HG02981 (cell line): ENCODE results near the gene TLNRD1.

Experiments used
- ATAC-seq: cut with Tn5 transposase; IDR thresholded peaks from one replicate; pipeline ENCODE4 v1.9.1; 2021; ENCODE audit warnings: mild to moderate bottlenecking, moderate library complexity; ENCODE audit not compliant: unreplicated experiment

TLNRD1 gene

DNA sequence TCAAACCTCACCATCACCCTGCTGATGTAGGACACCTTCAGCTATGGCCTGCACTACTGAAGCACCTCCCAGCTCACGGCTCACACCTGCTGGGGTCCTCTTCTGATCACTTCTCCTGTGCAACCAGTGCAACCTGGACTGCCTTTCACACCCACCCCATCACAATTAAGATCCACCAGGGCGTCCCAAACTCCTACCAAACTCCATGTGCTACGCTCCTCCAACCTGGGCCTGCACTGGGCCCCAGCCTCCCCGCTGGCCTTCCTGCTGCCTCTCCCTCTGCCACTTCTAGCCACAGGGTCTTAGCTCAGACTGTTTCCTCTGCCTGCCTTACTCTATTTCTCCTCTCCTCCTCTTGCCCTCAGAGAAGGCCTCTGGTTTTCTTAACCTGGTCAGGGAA is 23.9 kb upstream of the TLNRD1 start:
- no peak for ATAC-seq

DNA sequence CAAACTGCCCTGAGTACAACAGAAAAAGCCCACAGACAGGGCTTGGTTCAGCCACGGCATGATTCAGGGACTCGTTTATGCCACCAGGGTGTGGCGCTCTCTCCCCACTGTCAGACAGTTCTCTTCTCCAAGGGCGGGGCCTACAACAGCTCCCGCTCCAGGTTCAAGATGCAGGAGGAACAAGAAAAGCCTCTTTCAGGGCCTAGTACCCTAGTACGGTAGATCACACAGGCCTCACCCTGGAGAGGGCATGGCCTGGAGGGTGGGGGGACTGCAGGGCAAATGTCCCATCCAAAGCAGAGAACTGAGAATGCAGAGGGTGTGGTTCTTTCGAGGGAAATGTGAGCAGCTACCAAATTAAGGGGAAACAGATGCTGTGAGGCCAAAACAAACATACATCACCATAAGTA is 23.1 kb upstream of the TLNRD1 start:
- no peak for ATAC-seq

GRCh38 chr15:80978685-80979329 is 21.9 kb upstream of the TLNRD1 start:
- no peak for ATAC-seq

- ATAC-seq = no peak
Measured at GRCh38 chr15:80979538-80980200, 21.1 kb upstream of the TLNRD1 start.

GRCh38 chr15:80982205-80982604 is 18.5 kb upstream of the TLNRD1 start:
- no peak for ATAC-seq

- ATAC-seq = no peak
Measured at GRCh38 chr15:80982839-80983238, 17.9 kb upstream of the TLNRD1 start.

- ATAC-seq = no peak
Measured at GRCh38 chr15:80984856-80985255, 15.9 kb upstream of the TLNRD1 start.

DNA sequence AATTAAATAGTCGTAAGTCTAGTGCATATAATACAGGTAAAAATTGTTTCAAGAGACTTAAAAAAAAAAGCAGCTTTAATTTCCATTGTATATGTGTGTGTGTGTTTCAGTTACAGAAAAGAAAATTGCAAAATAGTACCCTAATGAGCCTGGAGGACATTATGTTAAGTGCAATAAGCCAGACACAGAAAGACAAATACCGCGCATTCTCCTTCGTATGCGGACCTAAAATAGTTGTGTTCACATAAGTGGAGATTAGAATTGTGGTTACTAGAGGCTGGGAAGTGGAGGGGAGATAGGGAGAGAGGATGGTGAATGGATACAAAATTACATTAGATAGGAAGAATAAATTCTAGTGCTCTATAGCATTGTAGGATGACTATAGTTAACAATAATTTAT is 14.7 kb upstream of the TLNRD1 start:
- ATAC-seq = no peak

DNA sequence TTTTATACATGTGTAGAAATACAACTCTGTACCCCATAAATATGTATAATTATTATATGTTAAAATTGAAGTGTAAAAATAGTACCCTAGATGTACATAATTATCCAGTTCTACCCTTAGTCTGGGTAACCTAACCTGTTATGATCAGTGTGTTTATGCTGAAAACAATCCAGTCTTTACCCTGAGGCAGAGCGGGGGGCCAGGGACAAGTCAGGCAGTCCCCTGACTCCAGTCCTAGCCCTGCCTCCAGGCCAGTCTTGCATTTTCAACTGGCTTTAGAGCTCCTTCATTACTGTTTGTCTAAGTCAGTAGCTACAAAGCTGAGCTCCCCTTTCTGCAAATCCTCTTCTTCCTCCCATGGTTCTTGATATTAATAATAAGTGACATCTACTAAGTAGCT is 14.2 kb upstream of the TLNRD1 start:
- ATAC-seq = no peak

- no peak for ATAC-seq
Measured at GRCh38 chr15:80988148-80988796, 12.5 kb upstream of the TLNRD1 start.

- ATAC-seq = no peak
Measured at GRCh38 chr15:80989081-80989517, 11.6 kb upstream of the TLNRD1 start.

- ATAC-seq = peak; percentile 96
Measured at GRCh38 chr15:80989518-80990478, 10.9 kb upstream of the TLNRD1 start, which contains the start of gene MESD. MESD (minus strand) TSS chr15:80989819; CDS start chr15:80989791, 28 bp downstream.

DNA sequence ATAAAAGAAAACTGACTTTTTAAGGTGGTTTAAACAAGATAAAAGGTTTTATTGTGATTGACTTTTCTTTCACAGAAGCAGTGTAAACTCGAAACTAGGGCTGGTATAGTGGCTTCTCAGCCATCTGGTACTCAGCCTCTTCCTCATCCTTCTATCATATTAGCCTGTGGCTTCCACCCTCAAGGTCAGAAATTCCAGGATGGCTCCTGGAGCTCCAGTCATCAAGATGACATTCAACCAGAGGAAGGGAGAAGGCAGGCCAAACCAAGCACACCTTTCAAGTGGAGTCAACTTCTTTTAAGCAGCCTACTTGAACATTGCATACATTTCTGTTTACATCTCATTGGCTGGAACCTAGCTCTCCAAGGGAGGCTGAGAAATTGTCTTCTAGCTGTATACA is 9.8 kb upstream of the TLNRD1 start:
- no peak for ATAC-seq

DNA sequence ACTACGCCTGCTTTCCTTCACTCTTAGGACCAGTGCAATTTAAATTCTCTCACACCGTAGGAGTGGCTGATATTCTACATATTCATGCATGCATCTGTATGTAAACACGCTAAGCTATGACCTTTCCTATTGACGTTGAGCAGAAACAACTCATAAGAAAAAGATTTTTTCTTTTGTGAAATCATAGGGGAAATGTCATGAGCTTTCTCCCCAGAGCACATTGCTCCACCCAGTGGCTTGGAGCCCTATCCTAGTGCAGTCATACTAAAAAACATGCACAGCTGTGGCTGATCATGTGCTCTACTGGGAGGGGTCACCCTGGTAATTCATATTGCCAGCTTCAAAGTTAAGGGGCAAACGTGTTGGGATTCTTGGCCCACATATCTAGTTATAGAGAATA is 9.3 kb upstream of the TLNRD1 start:
- ATAC-seq = no peak

- ATAC-seq = no peak
Measured at GRCh38 chr15:80992006-80992405, 8.7 kb upstream of the TLNRD1 start.

DNA sequence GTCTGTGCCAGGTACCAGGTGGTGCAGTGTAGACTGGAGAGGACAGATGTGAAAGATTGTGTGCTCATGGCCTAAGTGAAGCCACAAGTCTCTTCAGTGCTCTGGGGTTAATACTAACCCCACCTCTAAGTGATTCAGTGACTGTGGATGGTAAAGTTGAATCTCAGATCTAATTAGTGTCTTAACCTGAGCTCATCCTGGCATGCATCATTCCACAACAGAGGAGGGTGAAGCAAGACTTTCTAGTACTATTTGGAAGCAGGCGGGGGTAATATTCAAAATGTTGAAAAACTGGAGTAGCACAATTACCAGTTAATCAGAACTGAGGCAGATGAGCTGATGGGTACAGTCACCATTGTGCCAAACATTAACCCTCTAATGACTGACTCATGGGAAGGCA is 8.3 kb upstream of the TLNRD1 start:
- no peak for ATAC-seq

- no peak for ATAC-seq
Measured at GRCh38 chr15:80996247-80996646, 4.5 kb upstream of the TLNRD1 start.

GRCh38 chr15:80997692-80998091 is 3.0 kb upstream of the TLNRD1 start:
- ATAC-seq = no peak

DNA sequence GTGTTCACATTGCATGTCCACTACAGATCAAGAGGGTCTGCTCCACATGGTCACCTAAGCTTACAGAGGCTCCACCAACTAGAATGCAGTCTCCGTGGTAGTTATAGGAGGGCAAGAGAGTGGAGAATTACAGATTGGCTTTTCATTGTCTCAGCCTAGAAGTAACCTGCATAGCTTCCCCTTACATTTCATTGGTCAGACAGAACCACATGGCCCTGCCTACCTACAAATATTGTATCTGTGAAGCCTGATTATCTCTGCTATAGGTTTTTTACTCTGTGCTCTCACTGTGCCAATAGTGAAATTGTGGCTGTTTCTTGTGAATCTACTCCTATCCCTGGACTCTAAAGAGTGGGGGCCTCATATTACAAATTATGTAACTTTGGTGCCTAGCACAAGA is 2.5 kb upstream of the TLNRD1 start:
- no peak for ATAC-seq

- no peak for ATAC-seq
Measured at GRCh38 chr15:80999623-81000036, 1.1 kb upstream of the TLNRD1 start.

GRCh38 chr15:81000144-81000623 is 539 bp upstream of the TLNRD1 start:
- peak; percentile 26 for ATAC-seq
